ENCODE measurements around the gene SLC1A7.

The SLC1A7 gene

GRCh38 chr1:53114581-53115400 is 27.6 kb downstream of the SLC1A7 start:
- DNase-seq = no peak

GRCh38 chr1:53114090-53114489 is 28.3 kb downstream of the SLC1A7 start:
- no peak for DNase-seq

GRCh38 chr1:53112861-53113260 is 29.6 kb downstream of the SLC1A7 start:
- DNase-seq = no peak

- DNase-seq = no peak
Observed at GRCh38 chr1:53112271-53112774, 30.1 kb downstream of the SLC1A7 start.

GRCh38 chr1:53111693-53112092 is 30.7 kb downstream of the SLC1A7 start:
- DNase-seq = no peak

- no peak for DNase-seq
Observed at GRCh38 chr1:53111073-53111556, 31.3 kb downstream of the SLC1A7 start.

- DNase-seq = peak; percentile 6
Observed at GRCh38 chr1:53110370-53111072, 31.9 kb downstream of the SLC1A7 start.

- no peak for DNase-seq
Observed at GRCh38 chr1:53108646-53109580, 33.5 kb downstream of the SLC1A7 start.

- no peak for DNase-seq
Observed at GRCh38 chr1:53107570-53108322, 34.7 kb downstream of the SLC1A7 start.

- no peak for DNase-seq
Observed at GRCh38 chr1:53107090-53107489, 35.3 kb downstream of the SLC1A7 start.

- no peak for DNase-seq
Observed at GRCh38 chr1:53104289-53104913, 38.0 kb downstream of the SLC1A7 start.

GRCh38 chr1:53094533-53094919 is 47.9 kb downstream of the SLC1A7 start:
- DNase-seq = no peak

GRCh38 chr1:53093778-53094532 is 48.5 kb downstream of the SLC1A7 start:
- DNase-seq = no peak

- DNase-seq = no peak
Observed at GRCh38 chr1:53093451-53093754, 49.0 kb downstream of the SLC1A7 start.

GRCh38 chr1:53092659-53093450 is 49.6 kb downstream of the SLC1A7 start:
- no peak for DNase-seq

GRCh38 chr1:53091841-53092645 is 50.4 kb downstream of the SLC1A7 start:
- no peak for DNase-seq

- DNase-seq = no peak
Observed at GRCh38 chr1:53090227-53091147, 52.0 kb downstream of the SLC1A7 start.
